ENCODE data around the gene SGO1.

The SGO1 gene

GRCh38 chr3:20128358-20128757 lies 57.6 kb downstream of the SGO1 start:
- Histone ChIP-seq H3K4me2 (ENCODE audit: low read length) (no peak overlapping the region), H3K9me3 (ENCODE audit: control insufficient read depth, low read length) (no peaks in the 10 kb centered on the region), H3K27ac (no peak overlapping the region), H3K27me3 (ENCODE audit: control insufficient read depth, insufficient read depth, low read length) (no peaks in the 10 kb centered on the region), H2AFZ (no peak overlapping the region), H3K36me3 (ENCODE audit: control insufficient read depth, insufficient read depth, low read length) (no peaks in the 10 kb centered on the region), H3K4me3 (ENCODE audit: low read depth, low read length) (no peak overlapping the region), H3K79me2 (no peaks in the 10 kb centered on the region), H3K4me1 (no peaks in the 10 kb centered on the region), H3K9ac (no peak overlapping the region)
- no peak for TF ChIP-seq CTCF (IDR thresholded peaks at IDR 0.05)

GRCh38 chr3:20125897-20126296 lies 60.1 kb downstream of the SGO1 start:
- no peak overlapping the region for H3K4me2 ChIP-seq (ENCODE audit: low read length)
- H2AFZ ChIP-seq = no peak overlapping the region
- H3K4me1 ChIP-seq = no peaks in the 10 kb centered on the region
- H3K9ac ChIP-seq = no peak overlapping the region
- no peaks in the 10 kb centered on the region for H3K36me3 ChIP-seq (ENCODE audit: control insufficient read depth, insufficient read depth, low read length)
- H3K27ac ChIP-seq = no peak overlapping the region
- H3K79me2 ChIP-seq = no peaks in the 10 kb centered on the region
- no peaks in the 10 kb centered on the region for H3K9me3 ChIP-seq (ENCODE audit: control insufficient read depth, low read length)
- TF ChIP-seq CTCF (IDR thresholded peaks at IDR 0.05) = no peak
- no peaks in the 10 kb centered on the region for H3K27me3 ChIP-seq (ENCODE audit: control insufficient read depth, insufficient read depth, low read length)
- no peak overlapping the region for H3K4me3 ChIP-seq (ENCODE audit: low read depth, low read length)

- H3K27ac ChIP-seq = no peak overlapping the region
- no peaks in the 10 kb centered on the region for H3K4me1 ChIP-seq
- H3K9me3 ChIP-seq (ENCODE audit: control insufficient read depth, low read length) = no peaks in the 10 kb centered on the region
- no peaks in the 10 kb centered on the region for H3K27me3 ChIP-seq (ENCODE audit: control insufficient read depth, insufficient read depth, low read length)
- no peak overlapping the region for H2AFZ ChIP-seq
- H3K36me3 ChIP-seq (ENCODE audit: control insufficient read depth, insufficient read depth, low read length) = no peaks in the 10 kb centered on the region
- H3K4me2 ChIP-seq (ENCODE audit: low read length) = no peak overlapping the region
- H3K79me2 ChIP-seq = no peaks in the 10 kb centered on the region
- no peak for TF ChIP-seq CTCF (IDR thresholded peaks at IDR 0.05)
- H3K9ac ChIP-seq = no peak overlapping the region
- no peak overlapping the region for H3K4me3 ChIP-seq (ENCODE audit: low read depth, low read length)
Measured at GRCh38 chr3:20125289-20125688, 60.7 kb downstream of the SGO1 start.

GRCh38 chr3:20123131-20123652 lies 62.8 kb downstream of the SGO1 start:
- TF ChIP-seq CTCF (IDR thresholded peaks at IDR 0.05) = no peak
- no peaks in the 10 kb centered on the region for H3K4me1 ChIP-seq
- no peaks in the 10 kb centered on the region for H3K79me2 ChIP-seq
- H3K9me3 ChIP-seq (ENCODE audit: control insufficient read depth, low read length) = no peaks in the 10 kb centered on the region
- no peaks in the 10 kb centered on the region for H3K36me3 ChIP-seq (ENCODE audit: control insufficient read depth, insufficient read depth, low read length)
- H3K9ac ChIP-seq = no peak overlapping the region
- H3K27me3 ChIP-seq (ENCODE audit: control insufficient read depth, insufficient read depth, low read length) = no peaks in the 10 kb centered on the region
- H3K27ac ChIP-seq = no peak overlapping the region
- no peak overlapping the region for H3K4me3 ChIP-seq (ENCODE audit: low read depth, low read length)
- H2AFZ ChIP-seq = no peak overlapping the region
- no peak overlapping the region for H3K4me2 ChIP-seq (ENCODE audit: low read length)

GRCh38 chr3:20121088-20121487 lies 64.9 kb downstream of the SGO1 start:
- TF ChIP-seq CTCF (IDR thresholded peaks at IDR 0.05) = no peak

More at GRCh38 chr3:20121088-20121487, 64.9 kb downstream of the SGO1 start:
- no peaks in the 10 kb centered on the region for H3K9me3 ChIP-seq (ENCODE audit: control insufficient read depth, low read length)
- H3K27ac ChIP-seq = no peak overlapping the region
- peaks cover 4% of the 10 kb centered on the region for H3K79me2 ChIP-seq
- no peak overlapping the region for H3K4me2 ChIP-seq (ENCODE audit: low read length)
- no peak overlapping the region for H3K9ac ChIP-seq
- no peaks in the 10 kb centered on the region for H3K36me3 ChIP-seq (ENCODE audit: control insufficient read depth, insufficient read depth, low read length)
- H3K27me3 ChIP-seq (ENCODE audit: control insufficient read depth, insufficient read depth, low read length) = no peaks in the 10 kb centered on the region
- no peak overlapping the region for H3K4me3 ChIP-seq (ENCODE audit: low read depth, low read length)
- no peaks in the 10 kb centered on the region for H3K4me1 ChIP-seq
- H2AFZ ChIP-seq = no peak overlapping the region
